Measurements from ENCODE around the gene SH2B2.
"Not testable (repeated sequence)": the region's sequence is repeated elsewhere in the genome, so short reads cannot be mapped to it uniquely, and the experiment has no call there.

The SH2B2 gene

DNA sequence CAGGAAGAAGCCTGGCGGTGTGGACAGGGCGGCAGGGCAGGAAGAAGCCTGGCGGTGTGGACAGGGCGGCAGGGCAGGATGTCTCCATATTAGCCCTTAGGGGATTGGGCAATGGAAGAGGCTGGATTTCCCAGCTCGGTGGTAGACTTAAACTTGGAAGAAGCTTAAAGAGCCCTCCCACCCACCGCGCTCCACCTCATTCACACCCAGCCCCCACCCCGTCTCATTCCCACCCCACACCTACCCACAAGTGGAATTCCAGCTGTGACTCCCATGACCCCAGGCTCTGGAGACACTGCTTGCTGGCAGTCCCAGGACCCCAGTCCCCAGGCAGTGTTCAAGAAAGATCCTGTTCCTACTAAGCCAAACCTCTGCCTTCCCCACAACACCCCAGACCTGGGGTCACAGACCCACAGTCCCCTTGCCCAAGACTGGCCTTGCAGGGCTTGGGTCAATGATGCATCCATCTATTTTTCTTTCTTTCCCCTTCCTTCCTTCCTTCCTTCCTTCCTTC, 35.6 kb downstream of the SH2B2 start:
- TF ChIP-seq, protein P1, sequence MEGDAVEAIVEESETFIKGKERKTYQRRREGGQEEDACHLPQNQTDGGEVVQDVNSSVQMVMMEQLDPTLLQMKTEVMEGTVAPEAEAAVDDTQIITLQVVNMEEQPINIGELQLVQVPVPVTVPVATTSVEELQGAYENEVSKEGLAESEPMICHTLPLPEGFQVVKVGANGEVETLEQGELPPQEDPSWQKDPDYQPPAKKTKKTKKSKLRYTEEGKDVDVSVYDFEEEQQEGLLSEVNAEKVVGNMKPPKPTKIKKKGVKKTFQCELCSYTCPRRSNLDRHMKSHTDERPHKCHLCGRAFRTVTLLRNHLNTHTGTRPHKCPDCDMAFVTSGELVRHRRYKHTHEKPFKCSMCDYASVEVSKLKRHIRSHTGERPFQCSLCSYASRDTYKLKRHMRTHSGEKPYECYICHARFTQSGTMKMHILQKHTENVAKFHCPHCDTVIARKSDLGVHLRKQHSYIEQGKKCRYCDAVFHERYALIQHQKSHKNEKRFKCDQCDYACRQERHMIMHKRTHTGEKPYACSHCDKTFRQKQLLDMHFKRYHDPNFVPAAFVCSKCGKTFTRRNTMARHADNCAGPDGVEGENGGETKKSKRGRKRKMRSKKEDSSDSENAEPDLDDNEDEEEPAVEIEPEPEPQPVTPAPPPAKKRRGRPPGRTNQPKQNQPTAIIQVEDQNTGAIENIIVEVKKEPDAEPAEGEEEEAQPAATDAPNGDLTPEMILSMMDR (IDR thresholded peaks at IDR 0.05; ENCODE audit: low read depth, low read length, missing control alignments): no peak
- no peak for DNase-seq (ENCODE audit: low read depth)
- no peak overlapping the region for H3K4me3 ChIP-seq (ENCODE audit: low read depth, low read length)
- in situ Hi-C loops (cut with HindIII; ENCODE audit: low sequenced_read_pairs): no loop called here

DNA sequence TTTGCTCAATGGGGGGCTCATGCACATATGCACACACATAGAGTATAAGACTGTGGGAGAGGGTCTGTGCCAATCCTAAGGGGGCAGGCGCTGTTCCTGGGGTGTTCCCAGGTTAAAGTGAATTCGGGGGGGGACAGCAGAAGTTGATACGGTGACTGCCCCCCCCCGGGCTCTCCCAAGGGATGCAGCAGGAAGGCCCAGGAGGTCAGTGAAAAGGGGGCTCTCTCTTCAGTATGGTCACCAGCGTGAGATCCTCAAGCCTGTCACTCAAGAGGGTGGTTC, 37.2 kb downstream of the SH2B2 start:
- in situ Hi-C loops (cut with HindIII; ENCODE audit: low sequenced_read_pairs): no loop called here
- H3K4me3 ChIP-seq (ENCODE audit: low read depth, low read length): no peak overlapping the region
- no peak for DNase-seq (ENCODE audit: low read depth)
- TF ChIP-seq, protein P1 (IDR thresholded peaks at IDR 0.05; ENCODE audit: low read depth, low read length, missing control alignments): no peak

DNA sequence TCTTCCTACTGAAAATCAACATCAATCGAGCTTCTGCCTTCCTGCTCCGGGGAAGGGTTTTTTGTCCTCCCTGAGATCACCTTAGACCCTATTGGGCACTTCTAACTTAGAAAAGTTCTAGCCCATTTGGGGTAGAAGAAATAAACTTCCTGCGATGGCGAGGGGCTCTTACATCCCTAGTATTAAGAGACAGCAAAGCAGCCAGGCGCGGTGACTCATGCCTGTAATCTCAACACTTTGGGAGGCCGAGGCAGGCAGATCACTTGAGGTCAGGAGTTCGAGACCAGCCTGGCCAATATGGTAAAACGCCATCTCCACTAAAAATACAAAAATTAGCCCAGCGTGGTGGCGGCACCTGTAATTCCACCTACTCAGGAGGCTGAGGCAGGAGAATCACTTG, 38.4 kb downstream of the SH2B2 start:
- in situ Hi-C loops (cut with HindIII; ENCODE audit: low sequenced_read_pairs); DNase-seq (ENCODE audit: low read depth); H3K4me3 ChIP-seq (ENCODE audit: low read depth, low read length): not testable (repeated sequence)

DNA sequence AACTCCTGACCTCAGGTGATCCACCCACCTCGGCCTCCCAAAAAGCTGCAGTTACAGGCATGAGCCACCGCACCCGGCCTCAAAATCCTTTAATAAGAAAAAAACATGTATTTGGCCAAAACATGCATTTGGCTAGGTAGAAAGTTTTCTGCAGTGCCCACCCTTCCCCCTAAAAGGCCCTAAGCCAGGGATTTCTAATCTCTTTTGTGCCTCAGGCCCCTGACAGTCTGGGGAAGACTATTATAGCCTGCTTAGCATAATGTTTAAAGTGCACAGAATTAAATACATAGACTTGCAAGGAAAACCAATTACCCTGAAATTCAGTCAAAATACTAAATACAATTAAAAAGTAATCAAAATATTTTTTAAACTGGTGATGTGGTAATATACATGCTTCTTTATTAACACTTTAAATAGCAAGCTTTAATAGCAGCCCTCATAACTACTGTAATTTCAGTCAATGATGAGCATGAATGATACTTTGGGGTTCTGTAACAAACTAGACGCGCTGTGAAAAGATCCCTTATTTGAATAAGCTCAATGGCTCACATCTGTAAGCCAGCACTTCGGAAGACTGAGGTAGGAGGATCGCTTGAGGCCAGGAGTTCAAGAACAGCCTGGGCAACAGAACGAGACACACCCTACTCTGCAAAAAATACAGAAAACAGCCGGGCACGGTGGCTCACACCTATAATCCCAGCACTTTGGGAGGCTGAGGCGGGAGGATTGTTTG, 39.7 kb downstream of the SH2B2 start:
- in situ Hi-C loops (cut with HindIII; ENCODE audit: low sequenced_read_pairs): no loop called here
- no peak for DNase-seq (ENCODE audit: low read depth)
- H3K4me3 ChIP-seq (ENCODE audit: low read depth, low read length): no peak overlapping the region
- TF ChIP-seq, protein P1 (IDR thresholded peaks at IDR 0.05; ENCODE audit: low read depth, low read length, missing control alignments): no peak

DNA sequence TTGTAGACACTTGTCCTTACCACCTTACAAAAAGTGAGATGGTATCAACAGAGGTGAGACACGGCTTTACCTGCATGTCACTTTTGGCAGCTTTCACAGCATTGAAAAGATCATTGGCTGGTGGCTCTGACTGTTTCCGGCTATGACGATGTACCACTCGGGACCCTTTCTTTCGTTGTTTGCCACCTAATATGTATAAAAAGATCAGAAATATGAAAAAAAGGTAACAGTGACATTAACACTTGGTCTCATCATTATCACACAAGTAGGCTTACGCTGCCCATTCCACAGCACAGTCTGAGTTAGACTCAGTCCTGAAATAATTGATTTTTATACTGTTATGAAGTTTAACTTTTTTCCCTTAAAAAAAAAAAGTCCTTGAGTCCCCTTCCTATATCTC, 40.5 kb downstream of the SH2B2 start:
- H3K4me3 ChIP-seq (ENCODE audit: low read depth, low read length); DNase-seq (ENCODE audit: low read depth); in situ Hi-C loops (cut with HindIII; ENCODE audit: low sequenced_read_pairs): not testable (repeated sequence)

DNA sequence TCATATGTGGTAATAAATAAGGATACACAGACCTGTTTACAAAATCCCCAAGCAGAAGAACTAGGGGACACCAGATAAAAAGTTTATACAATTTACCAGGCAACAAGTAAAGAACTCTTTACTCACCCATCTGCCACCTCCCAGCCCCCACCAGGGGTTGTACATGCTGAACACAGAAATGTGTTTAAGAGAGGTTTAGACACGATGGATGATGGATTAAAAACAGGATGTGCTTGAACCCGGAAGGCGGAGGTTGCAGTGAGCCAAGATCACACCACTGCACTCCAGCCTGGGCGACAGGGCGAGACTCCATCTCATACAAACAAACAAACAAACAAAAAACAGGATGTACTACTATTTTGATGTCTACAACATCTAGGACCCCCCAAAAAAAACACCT, 42.2 kb downstream of the SH2B2 start:
- H3K4me3 ChIP-seq (ENCODE audit: low read depth, low read length); in situ Hi-C loops (cut with HindIII; ENCODE audit: low sequenced_read_pairs); DNase-seq (ENCODE audit: low read depth): not testable (repeated sequence)

DNA sequence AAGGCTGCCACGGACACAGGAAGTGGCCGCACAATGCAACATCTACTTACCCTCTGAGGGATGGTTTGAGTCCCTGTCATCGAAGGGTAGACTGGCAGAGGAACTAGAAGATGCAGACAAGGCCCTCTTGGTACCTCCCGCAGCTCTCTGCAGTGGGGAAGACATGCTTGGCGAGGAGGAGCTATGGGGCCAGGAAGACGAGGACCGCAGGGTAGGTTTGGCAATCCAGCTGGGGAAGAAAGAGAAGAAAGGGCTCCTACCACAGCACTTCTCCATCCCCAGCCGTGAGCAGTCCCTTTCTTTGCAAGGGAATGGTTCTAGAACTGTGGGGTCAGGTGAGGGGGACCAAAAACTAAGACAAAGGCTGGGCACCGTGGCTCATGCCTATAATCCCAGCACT, 42.7 kb downstream of the SH2B2 start:
- in situ Hi-C loops (cut with HindIII; ENCODE audit: low sequenced_read_pairs); H3K4me3 ChIP-seq (ENCODE audit: low read depth, low read length); DNase-seq (ENCODE audit: low read depth): not testable (repeated sequence)

DNA sequence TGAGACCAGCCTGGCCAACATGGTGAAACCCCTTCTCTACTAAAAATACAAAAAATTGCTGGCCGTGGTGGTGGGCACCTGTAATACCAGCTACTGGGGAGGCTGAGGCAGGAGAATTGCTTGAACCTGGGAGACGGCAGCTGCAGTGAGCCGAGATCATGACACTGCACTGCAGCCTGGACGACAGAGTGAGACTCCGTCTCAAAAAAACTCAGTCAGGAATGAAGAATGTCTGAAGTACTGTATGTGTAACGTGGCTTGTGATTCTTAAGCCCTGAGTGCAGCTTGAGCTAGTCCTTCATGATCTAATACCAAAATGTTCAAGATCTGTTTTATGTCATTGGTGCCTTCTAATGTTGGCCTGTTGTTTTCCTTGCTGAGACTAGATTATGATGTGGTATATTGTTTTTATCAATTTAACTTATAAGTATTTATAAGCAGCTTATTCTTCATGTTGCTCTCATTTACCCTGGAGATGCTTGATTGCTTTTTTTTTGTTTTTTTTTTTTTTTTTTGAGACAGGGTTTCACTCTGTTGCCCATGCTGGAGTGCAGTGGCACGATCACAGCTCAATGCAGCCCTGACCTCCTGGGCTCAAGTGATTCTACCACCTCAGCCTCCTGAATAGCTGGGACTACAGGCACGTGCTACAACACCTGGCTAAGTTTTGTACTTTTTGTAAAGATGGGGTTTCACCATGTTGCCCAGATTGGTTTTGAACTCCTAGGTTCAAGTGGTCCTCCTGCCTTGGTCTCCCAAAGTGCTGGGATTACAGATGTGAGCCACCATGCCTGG, 44.2 kb downstream of the SH2B2 start:
- in situ Hi-C loops (cut with HindIII; ENCODE audit: low sequenced_read_pairs); H3K4me3 ChIP-seq (ENCODE audit: low read depth, low read length): not testable (repeated sequence)

DNA sequence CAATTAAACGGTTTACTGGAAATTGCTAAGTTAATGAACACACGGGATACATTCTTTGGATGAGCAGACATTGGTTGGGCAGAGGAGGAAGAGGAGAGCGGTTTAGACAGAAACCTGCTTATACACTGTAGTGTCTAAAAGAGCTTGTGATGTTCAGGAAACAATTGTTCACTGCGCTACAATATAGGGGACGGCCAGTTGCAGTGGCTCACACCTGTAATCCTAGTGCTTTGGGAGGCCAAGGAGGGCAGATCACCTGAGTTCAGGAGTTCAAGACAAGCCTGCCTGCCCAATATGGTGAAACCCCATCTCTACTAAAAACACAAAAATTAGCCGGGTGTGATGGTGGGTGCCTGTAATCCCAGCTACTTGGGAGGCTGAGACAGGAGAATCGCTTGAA, 48.9 kb downstream of the SH2B2 start:
- DNase-seq (ENCODE audit: low read depth); in situ Hi-C loops (cut with HindIII; ENCODE audit: low sequenced_read_pairs); H3K4me3 ChIP-seq (ENCODE audit: low read depth, low read length): not testable (repeated sequence)

More for the DNA sequence above, 44.2 kb downstream of the SH2B2 start:
- not testable (repeated sequence) for DNase-seq (ENCODE audit: low read depth)

DNA sequence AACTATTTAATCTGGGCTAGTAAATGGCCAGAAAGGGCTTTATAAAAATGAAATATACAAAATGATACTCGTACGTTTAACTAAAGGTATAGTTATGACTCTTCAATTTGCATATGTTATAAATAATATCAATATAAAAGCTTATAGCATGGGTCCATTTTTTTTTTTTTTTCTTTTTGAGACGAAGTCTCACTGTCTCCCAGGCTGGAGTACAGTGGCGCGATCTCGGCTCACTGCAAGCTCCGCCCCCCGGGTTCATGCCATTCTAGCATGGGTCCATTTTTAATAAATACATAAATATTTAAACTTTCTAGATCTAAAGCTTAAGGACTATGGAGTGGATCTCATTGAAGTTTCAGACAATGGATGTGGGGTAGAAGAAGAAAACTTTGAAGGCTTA, 50.3 kb downstream of the SH2B2 start:
- in situ Hi-C loops (cut with HindIII; ENCODE audit: low sequenced_read_pairs); H3K4me3 ChIP-seq (ENCODE audit: low read depth, low read length): not testable (repeated sequence)

DNA sequence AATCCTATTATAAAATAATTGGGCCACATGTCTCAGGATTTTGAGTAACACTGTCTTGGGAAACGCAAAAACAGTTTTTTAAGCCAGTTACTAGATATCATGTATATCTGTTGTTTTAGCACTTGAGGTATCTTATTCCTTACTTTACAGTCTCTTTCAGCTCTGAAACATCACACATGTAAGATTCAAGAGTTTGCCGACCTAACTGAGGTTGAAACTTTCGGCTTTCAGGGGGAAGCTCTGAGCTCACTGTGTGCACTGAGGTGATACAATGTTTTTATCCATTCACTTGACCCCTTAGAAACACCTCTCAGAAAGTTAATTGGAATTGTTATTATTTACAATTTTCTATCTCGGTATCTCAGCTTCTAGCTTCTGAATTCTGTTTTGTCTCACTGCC, 50.8 kb downstream of the SH2B2 start:
- H3K4me3 ChIP-seq (ENCODE audit: low read depth, low read length); in situ Hi-C loops (cut with HindIII; ENCODE audit: low sequenced_read_pairs); DNase-seq (ENCODE audit: low read depth): not testable (repeated sequence)

More for the DNA sequence above, 50.3 kb downstream of the SH2B2 start:
- not testable (repeated sequence) for DNase-seq (ENCODE audit: low read depth)

DNA sequence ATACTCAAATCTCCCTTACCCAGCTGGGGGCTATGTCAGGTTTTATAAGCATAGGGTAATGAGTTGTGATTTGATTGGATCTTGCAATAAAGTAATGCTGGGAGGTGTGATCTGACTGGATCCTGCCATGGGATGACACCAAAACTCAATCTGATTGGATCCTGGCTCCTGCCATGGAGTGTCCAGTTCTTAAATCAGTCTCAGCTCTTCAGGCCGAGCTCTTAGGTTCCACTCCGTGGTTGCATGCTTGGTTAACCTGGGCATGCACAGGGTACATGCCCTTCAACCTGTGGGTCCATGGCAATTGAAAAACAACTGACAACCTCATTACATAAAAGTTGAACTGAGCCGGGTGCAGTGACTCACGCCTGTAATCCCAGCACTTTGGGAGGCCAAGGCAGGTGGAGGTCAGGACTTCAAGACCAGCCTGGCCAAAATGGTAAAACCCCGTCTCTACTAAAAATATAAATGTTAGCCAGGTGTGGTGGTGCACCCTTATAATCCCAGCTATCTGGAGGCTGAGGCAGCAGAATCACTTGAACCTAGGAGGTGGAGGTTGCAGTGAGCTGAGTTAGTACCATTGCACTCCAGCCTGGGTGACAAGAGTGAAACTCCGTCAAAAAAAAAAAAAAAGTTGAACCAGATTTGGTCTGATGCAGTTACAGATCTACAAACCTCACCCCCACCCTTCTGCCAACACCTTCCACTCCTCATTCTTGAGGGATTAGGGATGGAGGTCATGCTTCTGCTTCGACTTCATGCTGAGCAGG, 54.1 kb downstream of the SH2B2 start:
- H3K4me3 ChIP-seq (ENCODE audit: low read depth, low read length); DNase-seq (ENCODE audit: low read depth); in situ Hi-C loops (cut with HindIII; ENCODE audit: low sequenced_read_pairs): not testable (repeated sequence)

DNA sequence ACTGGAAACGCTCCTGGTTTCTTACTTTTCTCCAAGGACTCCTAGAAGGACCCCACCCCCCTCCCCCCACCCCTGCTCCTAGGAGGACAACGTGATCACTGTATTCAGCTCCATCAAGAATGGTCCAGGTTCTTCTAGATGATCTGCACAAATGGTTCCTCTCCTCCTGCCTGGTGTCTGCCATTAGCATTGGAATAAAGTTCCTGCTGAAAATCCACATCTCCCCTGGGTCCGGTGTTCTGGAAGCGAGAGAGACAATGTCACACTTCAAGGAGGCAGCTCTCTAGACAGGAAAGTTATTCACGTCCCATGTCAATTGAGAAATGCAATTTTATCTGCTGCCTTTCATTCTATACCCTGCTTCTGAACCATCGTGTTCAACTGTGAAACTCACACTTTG, 60.3 kb downstream of the SH2B2 start:
- H3K4me3 ChIP-seq (ENCODE audit: low read depth, low read length); DNase-seq (ENCODE audit: low read depth); in situ Hi-C loops (cut with HindIII; ENCODE audit: low sequenced_read_pairs): not testable (repeated sequence)

Data from astrocyte of the cerebellum (primary cell).